HG02610 (cell line): Measurements from ENCODE around the gene AKT3.

Experiments used
- ATAC-seq: cut with Tn5 transposase; IDR thresholded peaks from one replicate; pipeline ENCODE4 v1.9.1; 2021; ENCODE audit warnings: mild to moderate bottlenecking, moderate library complexity; ENCODE audit not compliant: unreplicated experiment

AKT3 gene

DNA sequence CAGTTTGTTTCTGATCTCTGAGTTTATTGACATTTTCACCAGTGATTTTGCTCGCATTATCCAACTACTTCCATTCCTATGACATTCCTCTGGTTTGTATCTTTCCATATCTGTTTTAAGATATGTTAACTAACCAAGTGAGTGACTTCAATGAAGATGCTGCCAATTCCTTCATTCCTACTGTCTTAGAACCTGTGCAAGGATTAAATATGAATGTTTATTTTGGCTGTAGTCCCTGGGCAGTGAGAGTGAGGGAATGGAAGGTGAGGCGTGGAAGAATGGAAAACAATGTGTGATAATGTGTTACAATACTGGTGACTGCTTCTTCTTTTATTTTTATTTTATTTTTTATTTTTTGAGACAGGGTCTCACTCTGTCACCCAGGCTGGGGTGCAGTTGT, 411.2 kb downstream of the AKT3 start:
- no peak for ATAC-seq
